Measurements from ENCODE around the gene CCDC97. TPM values are rescaled to one million over a fixed set of nuclear protein-coding genes. Genes with fewer than 3 reads are reported as not detected.

Gene CCDC97
- total RNA-seq, 1 donor from 2014 or later: 35.9 TPM

- no peak for TF ChIP-seq CTCF (IDR thresholded peaks at IDR 0.05)
- Mint-ChIP-seq H3K4me1 (ENCODE audit: unreplicated experiment) (peaks cover 36% of the 10 kb centered on the region), H3K36me3 (ENCODE audit: unreplicated experiment) (peaks cover 58% of the 10 kb centered on the region), H3K4me3 (ENCODE audit: unreplicated experiment) (no peak overlapping the region), H3K27ac (ENCODE audit: unreplicated experiment) (peak overlapping the region; percentile 98), H3K9me3 (ENCODE audit: unreplicated experiment) (no peaks in the 10 kb centered on the region), H3K27me3 (ENCODE audit: unreplicated experiment) (no peaks in the 10 kb centered on the region)
- DNase-seq (ENCODE audit: extremely low spot score, unreplicated experiment): no peak
Measured at GRCh38 chr19:41299046-41299754, 10.8 kb upstream of the CCDC97 start.

GRCh38 chr19:41299755-41300089 is 10.2 kb upstream of the CCDC97 start:
- no peaks in the 10 kb centered on the region for H3K27me3 Mint-ChIP-seq (ENCODE audit: unreplicated experiment)
- no peak for DNase-seq (ENCODE audit: extremely low spot score, unreplicated experiment)
- no peak for TF ChIP-seq CTCF (IDR thresholded peaks at IDR 0.05)
- H3K4me1 Mint-ChIP-seq (ENCODE audit: unreplicated experiment): peaks cover 36% of the 10 kb centered on the region
- no peaks in the 10 kb centered on the region for H3K9me3 Mint-ChIP-seq (ENCODE audit: unreplicated experiment)
- peaks cover 58% of the 10 kb centered on the region for H3K36me3 Mint-ChIP-seq (ENCODE audit: unreplicated experiment)
- H3K27ac Mint-ChIP-seq (ENCODE audit: unreplicated experiment): peak overlapping the region; percentile 98
- no peak overlapping the region for H3K4me3 Mint-ChIP-seq (ENCODE audit: unreplicated experiment)

- DNase-seq (ENCODE audit: extremely low spot score, unreplicated experiment): no peak
- Mint-ChIP-seq H3K27ac (ENCODE audit: unreplicated experiment) (peak overlapping the region; percentile 98), H3K9me3 (ENCODE audit: unreplicated experiment) (no peaks in the 10 kb centered on the region), H3K4me3 (ENCODE audit: unreplicated experiment) (no peak overlapping the region), H3K27me3 (ENCODE audit: unreplicated experiment) (no peaks in the 10 kb centered on the region), H3K36me3 (ENCODE audit: unreplicated experiment) (peaks cover 58% of the 10 kb centered on the region), H3K4me1 (ENCODE audit: unreplicated experiment) (peaks cover 36% of the 10 kb centered on the region)
- TF ChIP-seq CTCF (IDR thresholded peaks at IDR 0.05): no peak
Measured at GRCh38 chr19:41300555-41300954, 9.4 kb upstream of the CCDC97 start.

GRCh38 chr19:41302624-41303351 is 7.2 kb upstream of the CCDC97 start:
- no peak overlapping the region for H3K27ac Mint-ChIP-seq (ENCODE audit: unreplicated experiment)
- TF ChIP-seq CTCF (IDR thresholded peaks at IDR 0.05): no peak
- DNase-seq (ENCODE audit: extremely low spot score, unreplicated experiment): no peak
- no peaks in the 10 kb centered on the region for H3K9me3 Mint-ChIP-seq (ENCODE audit: unreplicated experiment)
- peaks cover 46% of the 10 kb centered on the region for H3K36me3 Mint-ChIP-seq (ENCODE audit: unreplicated experiment)
- no peaks in the 10 kb centered on the region for H3K27me3 Mint-ChIP-seq (ENCODE audit: unreplicated experiment)
- no peak overlapping the region for H3K4me3 Mint-ChIP-seq (ENCODE audit: unreplicated experiment)
- peaks cover 26% of the 10 kb centered on the region for H3K4me1 Mint-ChIP-seq (ENCODE audit: unreplicated experiment)

- peaks cover 44% of the 10 kb centered on the region for H3K36me3 Mint-ChIP-seq (ENCODE audit: unreplicated experiment)
Measured at GRCh38 chr19:41303954-41304353, 6.0 kb upstream of the CCDC97 start.

More at GRCh38 chr19:41303954-41304353, 6.0 kb upstream of the CCDC97 start:
- no peak for TF ChIP-seq CTCF (IDR thresholded peaks at IDR 0.05)
- Mint-ChIP-seq H3K27me3 (ENCODE audit: unreplicated experiment) (no peaks in the 10 kb centered on the region), H3K4me1 (ENCODE audit: unreplicated experiment) (peaks cover 25% of the 10 kb centered on the region), H3K27ac (ENCODE audit: unreplicated experiment) (no peak overlapping the region), H3K4me3 (ENCODE audit: unreplicated experiment) (no peak overlapping the region), H3K9me3 (ENCODE audit: unreplicated experiment) (no peaks in the 10 kb centered on the region)
- no peak for DNase-seq (ENCODE audit: extremely low spot score, unreplicated experiment)

Measured in osteocyte (in vitro differentiated cells).